ENCODE measurements around the gene PXMP4.

DNA sequence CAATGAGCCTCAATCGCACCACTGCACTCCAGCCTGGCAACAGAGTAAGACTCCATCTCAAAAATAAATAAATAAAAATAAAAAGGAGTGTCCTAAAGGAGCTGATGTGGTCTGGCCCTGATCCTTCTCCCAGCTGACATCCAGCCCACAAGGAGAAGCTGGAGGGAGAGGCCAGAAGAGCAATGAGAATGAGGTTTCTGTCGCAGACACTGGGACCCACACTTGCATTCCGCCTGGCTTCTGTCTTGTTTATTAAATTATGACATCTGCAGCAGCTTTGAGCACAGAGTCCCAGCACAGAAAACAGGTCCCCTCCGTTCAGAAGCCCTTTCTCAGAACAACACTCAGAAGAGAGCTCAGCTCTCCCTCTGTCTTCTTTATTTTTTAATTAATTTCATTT is 23.7 kb downstream of the PXMP4 start:
- TF ChIP-seq, protein P1, sequence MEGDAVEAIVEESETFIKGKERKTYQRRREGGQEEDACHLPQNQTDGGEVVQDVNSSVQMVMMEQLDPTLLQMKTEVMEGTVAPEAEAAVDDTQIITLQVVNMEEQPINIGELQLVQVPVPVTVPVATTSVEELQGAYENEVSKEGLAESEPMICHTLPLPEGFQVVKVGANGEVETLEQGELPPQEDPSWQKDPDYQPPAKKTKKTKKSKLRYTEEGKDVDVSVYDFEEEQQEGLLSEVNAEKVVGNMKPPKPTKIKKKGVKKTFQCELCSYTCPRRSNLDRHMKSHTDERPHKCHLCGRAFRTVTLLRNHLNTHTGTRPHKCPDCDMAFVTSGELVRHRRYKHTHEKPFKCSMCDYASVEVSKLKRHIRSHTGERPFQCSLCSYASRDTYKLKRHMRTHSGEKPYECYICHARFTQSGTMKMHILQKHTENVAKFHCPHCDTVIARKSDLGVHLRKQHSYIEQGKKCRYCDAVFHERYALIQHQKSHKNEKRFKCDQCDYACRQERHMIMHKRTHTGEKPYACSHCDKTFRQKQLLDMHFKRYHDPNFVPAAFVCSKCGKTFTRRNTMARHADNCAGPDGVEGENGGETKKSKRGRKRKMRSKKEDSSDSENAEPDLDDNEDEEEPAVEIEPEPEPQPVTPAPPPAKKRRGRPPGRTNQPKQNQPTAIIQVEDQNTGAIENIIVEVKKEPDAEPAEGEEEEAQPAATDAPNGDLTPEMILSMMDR (IDR thresholded peaks at IDR 0.05): no peak
- TF ChIP-seq POLR2A (IDR thresholded peaks at IDR 0.05): no peak

All from lower leg skin (tissue), 3 donors.